Measurements from ENCODE around the gene NHS. TPM values are rescaled to one million over a fixed set of nuclear protein-coding genes. Genes with fewer than 3 reads are reported as not detected.

NHS gene
- total and polyA plus RNA-seq, 2 of the 13 experiments (the other 11 are each of a cell fraction or from before 2014, with no cell fraction given), result 0.02 TPM; not detected in 1

GRCh38 chrX:17706676-17707075, 331.7 kb downstream of the NHS start (continued):
- TF ChIP-seq ZNF619 (CRISPR knock-in tag; IDR thresholded peaks at IDR 0.05) (no peak), ATF7 (IDR thresholded peaks at IDR 0.05) (peak; percentile 33; the same call in 1 of the 2 replicates), ATF7 (CRISPR knock-in tag; IDR thresholded peaks at IDR 0.05) (no peak; the same call in 1 of the 2 replicates), EP300 (IDR thresholded peaks at IDR 0.05; ENCODE audit: low read depth in 2 of 2, low read length in 2 of 2) (peak in 1 of 2 experiments; percentile 32; a peak in 1 of 4 replicates), EP300 (CRISPR knock-in tag; IDR thresholded peaks at IDR 0.05; ENCODE audit: borderline replicate concordance) (no peak), JUN (CRISPR knock-in tag; IDR thresholded peaks at IDR 0.05) (peak; percentile 87), ZNF292 (CRISPR knock-in tag; IDR thresholded peaks at IDR 0.05; ENCODE audit: borderline replicate concordance, low read depth) (peak; percentile 42; the same call in 1 of the 2 replicates), SAP130 (CRISPR knock-in tag; IDR thresholded peaks at IDR 0.05; ENCODE audit: low read depth) (peak; percentile 41; the same call in 1 of the 2 replicates), JDP2 (CRISPR knock-in tag; IDR thresholded peaks at IDR 0.05; ENCODE audit: borderline replicate concordance) (no peak), THYN1 (CRISPR knock-in tag; IDR thresholded peaks at IDR 0.05; ENCODE audit: borderline replicate concordance, low read depth) (no peak), TGIF2 (CRISPR knock-in tag; IDR thresholded peaks at IDR 0.05) (0 out of 2 replicates have a peak, but pooled peaks have one; percentile 28), ZNF407 (CRISPR knock-in tag; IDR thresholded peaks at IDR 0.05; ENCODE audit: not compliant biosample characterization) (no peak), JUND (CRISPR knock-in tag; IDR thresholded peaks at IDR 0.05) (peak; percentile 41; the same call in 1 of the 2 replicates)
- TF ChIP-seq, protein P1, sequence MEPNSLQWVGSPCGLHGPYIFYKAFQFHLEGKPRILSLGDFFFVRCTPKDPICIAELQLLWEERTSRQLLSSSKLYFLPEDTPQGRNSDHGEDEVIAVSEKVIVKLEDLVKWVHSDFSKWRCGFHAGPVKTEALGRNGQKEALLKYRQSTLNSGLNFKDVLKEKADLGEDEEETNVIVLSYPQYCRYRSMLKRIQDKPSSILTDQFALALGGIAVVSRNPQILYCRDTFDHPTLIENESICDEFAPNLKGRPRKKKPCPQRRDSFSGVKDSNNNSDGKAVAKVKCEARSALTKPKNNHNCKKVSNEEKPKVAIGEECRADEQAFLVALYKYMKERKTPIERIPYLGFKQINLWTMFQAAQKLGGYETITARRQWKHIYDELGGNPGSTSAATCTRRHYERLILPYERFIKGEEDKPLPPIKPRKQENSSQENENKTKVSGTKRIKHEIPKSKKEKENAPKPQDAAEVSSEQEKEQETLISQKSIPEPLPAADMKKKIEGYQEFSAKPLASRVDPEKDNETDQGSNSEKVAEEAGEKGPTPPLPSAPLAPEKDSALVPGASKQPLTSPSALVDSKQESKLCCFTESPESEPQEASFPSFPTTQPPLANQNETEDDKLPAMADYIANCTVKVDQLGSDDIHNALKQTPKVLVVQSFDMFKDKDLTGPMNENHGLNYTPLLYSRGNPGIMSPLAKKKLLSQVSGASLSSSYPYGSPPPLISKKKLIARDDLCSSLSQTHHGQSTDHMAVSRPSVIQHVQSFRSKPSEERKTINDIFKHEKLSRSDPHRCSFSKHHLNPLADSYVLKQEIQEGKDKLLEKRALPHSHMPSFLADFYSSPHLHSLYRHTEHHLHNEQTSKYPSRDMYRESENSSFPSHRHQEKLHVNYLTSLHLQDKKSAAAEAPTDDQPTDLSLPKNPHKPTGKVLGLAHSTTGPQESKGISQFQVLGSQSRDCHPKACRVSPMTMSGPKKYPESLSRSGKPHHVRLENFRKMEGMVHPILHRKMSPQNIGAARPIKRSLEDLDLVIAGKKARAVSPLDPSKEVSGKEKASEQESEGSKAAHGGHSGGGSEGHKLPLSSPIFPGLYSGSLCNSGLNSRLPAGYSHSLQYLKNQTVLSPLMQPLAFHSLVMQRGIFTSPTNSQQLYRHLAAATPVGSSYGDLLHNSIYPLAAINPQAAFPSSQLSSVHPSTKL (CRISPR knock-in tag; IDR thresholded peaks at IDR 0.05), result peak; percentile 58
